Gastrocnemius medialis (tissue), 4 donors: Measurements from ENCODE around the gene SLC9B1.

Experiments used
- CTCF ChIP-seq, 5 experiments: fragments of 450-650 bp in 3 of 5; fragments of 200-600 bp in 2 of 5; sonication (generic) in 2 of 5; IDR thresholded peaks in 4 of 5; conservative IDR thresholded peaks in 1 of 5; 1 replicate in 4 of 5; 2 replicates in 1 of 5; pipeline ENCODE4 v1.5.1; 2016 to 2019; ENCODE audit warnings: antibody characterized with exemption in 5 of 5, mild to moderate bottlenecking in 3 of 5, moderate library complexity in 3 of 5
- POLR2A ChIP-seq, 2 donors: fragments of 450-650 bp; IDR thresholded peaks; one replicate each; pipeline ENCODE4 v1.6.1; 2017; ENCODE audit warnings: antibody characterized with exemption in 2 of 2, mild to moderate bottlenecking in 2 of 2, moderate library complexity in 2 of 2

- no peak for TF ChIP-seq POLR2A (IDR thresholded peaks at IDR 0.05)
- TF ChIP-seq CTCF (IDR thresholded peaks at IDR 0.05 in 4 of 5, conservative IDR thresholded peaks at IDR 0.05 in 1 of 5), result no peak
These were observed 48.5 kb upstream of the SLC9B1 start for GRCh38 chr4:103067841-103068547.
